NCI-H1930 (cell line): ENCODE measurements around the gene NFATC2.

Experiments used
- DNase-seq, 2 experiments: peaks; one replicate each; lab custom pipeline; 2025; lab: John Stamatoyannopoulos, UW

The NFATC2 gene

GRCh38 chr20:51450984-51451383 is 91.5 kb downstream of the NFATC2 start:
- DNase-seq: no peak

- DNase-seq: no peak
These were observed 92.3 kb downstream of the NFATC2 start for GRCh38 chr20:51450221-51450712.

GRCh38 chr20:51449498-51450220 is 92.9 kb downstream of the NFATC2 start:
- DNase-seq: no peak

GRCh38 chr20:51447765-51448148 is 94.8 kb downstream of the NFATC2 start:
- no peak for DNase-seq

GRCh38 chr20:51447097-51447764 is 95.3 kb downstream of the NFATC2 start:
- DNase-seq: no peak

GRCh38 chr20:51446656-51447055 is 95.9 kb downstream of the NFATC2 start:
- DNase-seq: no peak

- no peak for DNase-seq
These were observed 96.3 kb downstream of the NFATC2 start for GRCh38 chr20:51446230-51446629.

- no peak for DNase-seq
These were observed 96.9 kb downstream of the NFATC2 start for GRCh38 chr20:51445591-51445990.

- no peak for DNase-seq
These were observed 97.5 kb downstream of the NFATC2 start for GRCh38 chr20:51444922-51445438.

GRCh38 chr20:51444467-51444866 is 98.1 kb downstream of the NFATC2 start:
- DNase-seq: no peak

- no peak for DNase-seq
These were observed 99.9 kb downstream of the NFATC2 start for GRCh38 chr20:51442602-51443001.

- no peak for DNase-seq
These were observed 101.9 kb downstream of the NFATC2 start for GRCh38 chr20:51440589-51440988.

GRCh38 chr20:51439160-51439689 is 103.3 kb downstream of the NFATC2 start:
- DNase-seq: no peak

- DNase-seq: no peak
These were observed 104.4 kb downstream of the NFATC2 start for GRCh38 chr20:51438136-51438535.

- no peak for DNase-seq
These were observed 105.2 kb downstream of the NFATC2 start for GRCh38 chr20:51437182-51437924.

- DNase-seq: no peak
These were observed 107.8 kb downstream of the NFATC2 start for GRCh38 chr20:51434580-51435247.

- no peak for DNase-seq
These were observed 108.5 kb downstream of the NFATC2 start for GRCh38 chr20:51434026-51434425.

GRCh38 chr20:51432875-51433274 is 109.6 kb downstream of the NFATC2 start:
- no peak for DNase-seq

- DNase-seq: no peak
These were observed 110.2 kb downstream of the NFATC2 start for GRCh38 chr20:51432251-51432784.

GRCh38 chr20:51431321-51431720 is 111.2 kb downstream of the NFATC2 start:
- DNase-seq: no peak

- no peak for DNase-seq
These were observed 112.1 kb downstream of the NFATC2 start for GRCh38 chr20:51430198-51430950.
